ENCODE measurements around the gene XPNPEP1.

GRCh38 chr10:109898007-109898406 lies 25.3 kb downstream of the XPNPEP1 start:
- TF ChIP-seq CTCF (IDR thresholded peaks at IDR 0.05): no peak
- TF ChIP-seq POLR2A (IDR thresholded peaks at IDR 0.05): no peak
